IPS-20b (cell line): Measurements from ENCODE around the gene ABCC9.

Experiments
- H3K27ac ChIP-seq: one replicate; pipeline ENCODE4 v1.5.1; 2013; ENCODE audit warnings: low read length
- H3K27me3 ChIP-seq: 2 replicates; pipeline ENCODE4 v1.6.1; 2013; ENCODE audit warnings: mild to moderate bottlenecking, low read length, inconsistent platforms; ENCODE audit not compliant: insufficient read depth
- H3K36me3 ChIP-seq: 2 replicates; pipeline ENCODE4 v1.6.1; 2013; ENCODE audit warnings: low read depth, mild to moderate bottlenecking, inconsistent platforms, low read length, moderate library complexity; ENCODE audit not compliant: insufficient read depth
- H3K4me1 ChIP-seq: 2 replicates; pipeline ENCODE4 v1.6.1; 2013; ENCODE audit warnings: mild to moderate bottlenecking, control low read depth, inconsistent platforms, low read length, moderate library complexity; ENCODE audit not compliant: insufficient read depth
- H3K4me3 ChIP-seq: 2 replicates; pipeline ENCODE4 v1.5.1; 2013; ENCODE audit warnings: mild to moderate bottlenecking, low read length, inconsistent platforms
- H3K9ac ChIP-seq: 2 replicates; pipeline ENCODE4 v1.6.1; 2013; ENCODE audit warnings: low read depth, mild to moderate bottlenecking, inconsistent platforms, low read length, moderate library complexity
- H3K9me3 ChIP-seq: 2 replicates; pipeline ENCODE4 v1.6.1; 2013; ENCODE audit warnings: mild to moderate bottlenecking, low read depth, low read length, inconsistent platforms; ENCODE audit not compliant: insufficient read depth

Gene ABCC9

GRCh38 chr12:21827083-21827482 lies 114.1 kb downstream of the ABCC9 start:
- no peaks in the 10 kb centered on the region for H3K27me3 ChIP-seq
- H3K4me3 ChIP-seq: no peak overlapping the region
- H3K36me3 ChIP-seq: no peaks in the 10 kb centered on the region
- H3K4me1 ChIP-seq: no peaks in the 10 kb centered on the region
- no peaks in the 10 kb centered on the region for H3K9me3 ChIP-seq
- H3K27ac ChIP-seq: no peak overlapping the region
- no peak overlapping the region for H3K9ac ChIP-seq

- no peaks in the 10 kb centered on the region for H3K36me3 ChIP-seq
Observed at GRCh38 chr12:21826618-21826910, 114.7 kb downstream of the ABCC9 start.

GRCh38 chr12:21825886-21826617 lies 115.2 kb downstream of the ABCC9 start:
- H3K9me3 ChIP-seq: no peaks in the 10 kb centered on the region
- H3K36me3 ChIP-seq: no peaks in the 10 kb centered on the region
- H3K9ac ChIP-seq: no peak overlapping the region
- no peaks in the 10 kb centered on the region for H3K27me3 ChIP-seq
- H3K4me1 ChIP-seq: no peaks in the 10 kb centered on the region
- H3K27ac ChIP-seq: no peak overlapping the region
- H3K4me3 ChIP-seq: no peak overlapping the region

More at GRCh38 chr12:21826618-21826910, 114.7 kb downstream of the ABCC9 start:
- H3K4me1 ChIP-seq: no peaks in the 10 kb centered on the region
- H3K27me3 ChIP-seq: no peaks in the 10 kb centered on the region
- H3K9ac ChIP-seq: no peak overlapping the region
- H3K27ac ChIP-seq: no peak overlapping the region
- H3K4me3 ChIP-seq: no peak overlapping the region
- no peaks in the 10 kb centered on the region for H3K9me3 ChIP-seq

GRCh38 chr12:21823581-21823980 lies 117.6 kb downstream of the ABCC9 start:
- Histone ChIP-seq H3K4me3 (no peak overlapping the region), H3K27me3 (no peaks in the 10 kb centered on the region), H3K9me3 (no peaks in the 10 kb centered on the region), H3K4me1 (peaks cover 3% of the 10 kb centered on the region; the same call in 1 of the 2 replicates), H3K36me3 (no peaks in the 10 kb centered on the region), H3K27ac (no peak overlapping the region), H3K9ac (no peak overlapping the region)

- Histone ChIP-seq H3K36me3 (no peaks in the 10 kb centered on the region), H3K4me3 (no peak overlapping the region), H3K9me3 (no peaks in the 10 kb centered on the region), H3K27ac (no peak overlapping the region), H3K27me3 (no peaks in the 10 kb centered on the region), H3K9ac (no peak overlapping the region; the same call in 1 of the 2 replicates), H3K4me1 (peaks cover 3% of the 10 kb centered on the region; the same call in 1 of the 2 replicates)
Observed at GRCh38 chr12:21819678-21820077, 121.5 kb downstream of the ABCC9 start.

GRCh38 chr12:21819236-21819635 lies 122.0 kb downstream of the ABCC9 start:
- H3K4me1 ChIP-seq: peaks cover 3% of the 10 kb centered on the region; the same call in 1 of the 2 replicates
- no peak overlapping the region; the same call in 1 of the 2 replicates for H3K9ac ChIP-seq
- H3K27me3 ChIP-seq: no peaks in the 10 kb centered on the region
- H3K27ac ChIP-seq: no peak overlapping the region
- no peaks in the 10 kb centered on the region for H3K36me3 ChIP-seq
- no peak overlapping the region for H3K4me3 ChIP-seq
- H3K9me3 ChIP-seq: no peaks in the 10 kb centered on the region

- Histone ChIP-seq H3K36me3 (no peaks in the 10 kb centered on the region), H3K9me3 (no peaks in the 10 kb centered on the region), H3K4me3 (no peak overlapping the region), H3K4me1 (peaks cover 3% of the 10 kb centered on the region; the same call in 1 of the 2 replicates), H3K27ac (no peak overlapping the region), H3K9ac (no peak overlapping the region), H3K27me3 (no peaks in the 10 kb centered on the region)
Observed at GRCh38 chr12:21818627-21819026, 122.6 kb downstream of the ABCC9 start.

GRCh38 chr12:21815306-21816062 lies 125.7 kb downstream of the ABCC9 start:
- Histone ChIP-seq H3K9ac (no peak overlapping the region), H3K36me3 (no peaks in the 10 kb centered on the region), H3K4me3 (no peak overlapping the region), H3K27ac (no peak overlapping the region), H3K27me3 (no peaks in the 10 kb centered on the region), H3K4me1 (peaks cover 3% of the 10 kb centered on the region; the same call in 1 of the 2 replicates), H3K9me3 (no peaks in the 10 kb centered on the region)

- Histone ChIP-seq H3K27me3 (no peaks in the 10 kb centered on the region), H3K4me3 (no peak overlapping the region), H3K36me3 (no peaks in the 10 kb centered on the region), H3K4me1 (peaks cover 3% of the 10 kb centered on the region; the same call in 1 of the 2 replicates), H3K27ac (no peak overlapping the region), H3K9ac (no peak overlapping the region), H3K9me3 (no peaks in the 10 kb centered on the region)
Observed at GRCh38 chr12:21814814-21815213, 126.4 kb downstream of the ABCC9 start.

GRCh38 chr12:21814327-21814726 lies 126.9 kb downstream of the ABCC9 start:
- Histone ChIP-seq H3K9ac (no peak overlapping the region), H3K27me3 (no peaks in the 10 kb centered on the region), H3K36me3 (no peaks in the 10 kb centered on the region), H3K4me3 (no peak overlapping the region), H3K4me1 (no peaks in the 10 kb centered on the region), H3K27ac (no peak overlapping the region), H3K9me3 (no peaks in the 10 kb centered on the region)

GRCh38 chr12:21813751-21814150 lies 127.5 kb downstream of the ABCC9 start:
- Histone ChIP-seq H3K36me3 (no peaks in the 10 kb centered on the region), H3K27ac (no peak overlapping the region), H3K27me3 (no peaks in the 10 kb centered on the region), H3K9me3 (no peaks in the 10 kb centered on the region), H3K4me1 (no peaks in the 10 kb centered on the region), H3K9ac (no peak overlapping the region), H3K4me3 (no peak overlapping the region)

- H3K4me3 ChIP-seq: no peak overlapping the region
- H3K9me3 ChIP-seq: no peaks in the 10 kb centered on the region
- H3K4me1 ChIP-seq: no peaks in the 10 kb centered on the region
- H3K36me3 ChIP-seq: no peaks in the 10 kb centered on the region
- H3K27ac ChIP-seq: no peak overlapping the region
- H3K9ac ChIP-seq: no peak overlapping the region
- no peaks in the 10 kb centered on the region for H3K27me3 ChIP-seq
Observed at GRCh38 chr12:21813125-21813524, 128.1 kb downstream of the ABCC9 start.
